HG03064 (cell line): ENCODE measurements around the gene NELFA.

ENCODE experiments used
- ATAC-seq: cut with Tn5 transposase; IDR thresholded peaks from one replicate; pipeline ENCODE4 v1.9.1; 2021; ENCODE audit warnings: low read depth; ENCODE audit not compliant: unreplicated experiment

Gene NELFA

GRCh38 chr4:1945124-1945895 lies 63.5 kb downstream of the NELFA start:
- no peak for ATAC-seq

GRCh38 chr4:1943928-1944327 lies 64.8 kb downstream of the NELFA start:
- no peak for ATAC-seq

GRCh38 chr4:1940566-1940965 lies 68.2 kb downstream of the NELFA start:
- ATAC-seq, result no peak

GRCh38 chr4:1939664-1940509 lies 68.9 kb downstream of the NELFA start:
- ATAC-seq, result no peak

- ATAC-seq, result no peak
Measured at GRCh38 chr4:1938027-1938426, 70.7 kb downstream of the NELFA start.

GRCh38 chr4:1937550-1937949 lies 71.2 kb downstream of the NELFA start:
- ATAC-seq, result no peak

GRCh38 chr4:1933700-1934099 lies 75.1 kb downstream of the NELFA start:
- no peak for ATAC-seq

- no peak for ATAC-seq
Measured at GRCh38 chr4:1932736-1933135, 76.0 kb downstream of the NELFA start.
